T47D (cell line): ENCODE measurements around the gene SHISA4.
"Not testable (repeated sequence)": the region's sequence is repeated elsewhere in the genome, so short reads cannot be mapped to it uniquely, and the experiment has no call there.

Source experiments
- DNase-seq, 2 experiments: peaks; one replicate each; pipeline versions ENCODE4 v3.0.0 to v3.0.0-alpha.2; 2011 to 2012; ENCODE audit warnings: low read depth in 1 of 2, low spot score in 1 of 2
- JUND ChIP-seq: IDR thresholded peaks from 2 replicates; pipeline ENCODE4 v1.6.1; 2012; ENCODE audit warnings: low read depth
- in situ Hi-C: cut with HindIII; loops from 2 replicates; pipeline ENCODE4 v1.10.0; 2016; ENCODE audit warnings: low sequenced_read_pairs, low pct_unique_long_range_greater_than_20kb

The SHISA4 gene

DNA sequence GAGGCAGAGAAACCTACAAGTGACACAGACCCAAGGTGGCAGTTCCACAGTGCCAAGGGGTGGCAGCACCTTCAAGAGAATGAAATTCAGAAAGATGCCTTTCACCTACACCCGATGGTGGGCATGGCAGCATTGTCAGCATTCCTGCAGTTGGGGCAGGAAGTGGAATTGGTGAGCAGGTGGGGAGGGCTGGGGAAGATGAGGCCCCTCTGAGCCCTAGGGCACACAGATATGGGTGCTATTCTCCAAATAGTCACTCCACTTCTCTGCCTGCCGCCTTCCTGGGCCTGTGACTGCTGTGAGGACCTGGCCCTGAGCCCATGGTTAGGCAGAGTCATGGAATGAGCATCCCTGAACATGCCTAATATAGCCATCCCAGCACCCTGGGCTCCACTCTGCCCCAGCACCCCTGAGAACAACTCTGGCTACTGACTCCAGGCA lies 8.3 kb downstream of the SHISA4 start:
- in situ Hi-C loops, result no loop called here
- TF ChIP-seq JUND, result no peak
- peak; percentile 44 to 73 for DNase-seq

DNA sequence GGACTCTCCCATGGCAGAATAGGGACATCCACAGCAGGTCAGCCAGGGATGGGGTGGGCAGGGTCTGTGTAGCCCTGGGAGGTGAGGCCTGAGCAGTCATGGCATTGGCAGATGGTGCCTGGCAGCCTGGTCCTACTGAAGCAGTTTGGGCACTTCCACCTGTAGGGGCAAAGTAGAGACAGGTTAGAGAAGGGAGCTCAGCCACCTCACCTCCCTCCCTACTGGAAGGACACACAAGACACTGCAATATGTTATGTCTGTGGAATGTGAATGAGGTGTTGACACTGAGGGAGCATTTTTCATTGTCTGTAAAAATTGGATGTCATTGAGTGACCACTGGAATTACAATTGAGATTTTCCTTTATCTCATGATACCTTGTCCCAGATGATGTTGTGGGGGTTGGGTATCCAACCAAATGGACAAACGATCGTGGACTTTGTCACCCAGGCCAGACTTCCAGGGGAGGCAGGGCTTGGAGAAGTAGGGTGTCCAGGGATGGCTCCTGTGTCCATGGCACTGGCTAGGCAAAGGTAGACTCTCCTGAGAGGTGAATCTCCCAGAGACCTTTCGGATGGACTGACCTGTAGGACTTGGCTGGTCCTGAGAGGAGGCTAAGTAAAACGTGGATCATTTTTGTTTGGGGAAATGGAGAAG lies 9.7 kb downstream of the SHISA4 start:
- no peak for TF ChIP-seq JUND
- in situ Hi-C loops, result no loop called here
- peak in 1 of 2 experiments; percentile 67 for DNase-seq

DNA sequence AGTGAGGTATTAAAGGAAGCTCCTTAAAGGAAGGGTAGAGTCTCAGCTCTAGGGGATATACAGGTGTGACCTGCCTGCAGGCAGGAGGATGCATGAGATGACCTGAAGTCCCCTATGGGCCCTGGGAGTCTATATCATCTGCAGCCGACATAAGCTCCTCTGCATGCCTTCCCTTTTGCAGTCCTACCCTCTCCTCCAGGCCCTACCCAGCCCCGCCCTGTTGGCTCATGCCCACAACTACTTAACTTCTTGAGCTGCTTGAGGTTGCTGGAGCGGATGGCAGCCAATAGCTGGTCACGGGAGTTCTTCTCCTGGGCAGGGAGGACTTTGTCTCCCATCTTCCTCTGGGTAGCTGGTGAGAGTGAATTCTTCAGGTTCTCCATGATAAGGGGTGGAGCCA lies 10.3 kb downstream of the SHISA4 start:
- no peak for TF ChIP-seq JUND
- in situ Hi-C loops, result no loop called here
- DNase-seq, result no peak

DNA sequence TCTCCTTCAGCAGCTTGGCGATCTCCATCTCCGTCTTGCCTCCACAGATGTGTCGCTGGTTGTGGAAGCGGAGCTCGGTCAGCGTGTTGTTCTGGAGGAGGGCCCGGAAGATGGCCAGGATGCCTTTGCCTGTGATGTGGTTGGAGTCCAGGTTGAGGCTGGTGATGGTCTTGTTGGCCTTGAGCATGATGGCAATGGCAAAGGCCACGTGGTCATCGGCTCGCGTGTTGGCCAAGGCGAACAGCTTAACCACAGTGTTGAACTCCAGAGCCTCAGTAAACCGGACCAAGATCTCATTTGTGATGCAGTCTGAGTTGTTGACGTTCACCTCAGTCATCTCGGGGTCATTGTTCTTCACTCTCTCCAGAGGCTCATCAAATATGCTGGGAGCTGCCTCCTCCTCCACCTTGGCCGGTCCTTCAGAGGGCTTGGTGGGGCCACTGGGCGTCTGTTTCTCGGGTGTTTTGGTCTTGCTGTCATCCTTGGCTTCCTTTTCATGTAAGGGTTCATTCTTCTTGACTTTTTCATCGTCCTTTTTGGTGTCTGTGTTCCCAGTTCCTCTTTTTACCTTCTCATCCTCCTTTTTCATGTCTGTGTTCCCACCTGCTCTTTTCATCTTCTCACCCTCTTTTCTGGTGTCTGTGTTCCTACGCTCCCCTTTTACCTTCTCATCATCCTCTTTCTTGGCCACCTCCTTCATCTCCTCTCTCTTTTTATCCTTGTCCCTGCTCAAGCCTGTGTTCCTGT lies 11.2 kb downstream of the SHISA4 start:
- no peak for TF ChIP-seq JUND
- in situ Hi-C loops, result no loop called here
- no peak for DNase-seq

DNA sequence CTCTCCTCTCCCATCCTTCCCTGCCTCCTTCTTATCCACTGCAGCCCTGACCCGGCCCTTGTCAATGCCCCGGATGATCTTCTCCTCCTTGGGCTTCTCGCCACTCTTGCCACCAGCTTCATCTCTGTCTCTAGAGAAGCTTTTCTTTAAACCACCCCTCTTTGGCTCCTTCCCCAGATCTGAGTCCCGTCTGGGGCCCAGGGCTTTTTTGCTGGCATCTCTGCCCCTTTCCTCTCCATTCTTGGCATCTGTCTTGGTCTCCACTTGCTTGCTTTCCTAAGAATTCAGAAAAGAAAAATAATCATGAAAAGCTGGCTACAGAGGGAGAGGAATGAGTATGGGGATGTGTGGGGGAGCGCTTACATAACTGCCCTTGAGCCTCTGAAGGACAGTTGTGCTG lies 11.8 kb downstream of the SHISA4 start:
- no peak for DNase-seq
- no peak for TF ChIP-seq JUND
- in situ Hi-C loops, result no loop called here

DNA sequence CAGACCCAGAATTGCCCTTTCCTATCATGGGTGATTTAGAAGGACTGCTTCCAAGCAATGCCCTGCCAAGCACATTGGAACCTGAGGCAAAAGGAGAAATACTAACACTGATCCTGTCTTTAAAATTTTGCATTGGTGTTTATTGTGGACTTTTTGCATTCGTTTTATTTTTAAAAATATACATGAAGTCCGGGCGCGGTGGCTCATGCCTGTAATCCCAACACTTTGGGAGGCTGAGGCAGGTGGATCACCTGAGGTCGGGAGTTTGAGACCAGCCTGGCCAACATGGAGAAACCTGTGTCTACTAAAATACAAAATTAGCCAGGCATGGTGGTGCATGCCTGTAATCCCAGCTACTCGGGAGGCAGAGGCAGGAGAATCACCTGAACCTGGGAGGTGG lies 12.3 kb downstream of the SHISA4 start:
- in situ Hi-C loops, DNase-seq: not testable (repeated sequence)

DNA sequence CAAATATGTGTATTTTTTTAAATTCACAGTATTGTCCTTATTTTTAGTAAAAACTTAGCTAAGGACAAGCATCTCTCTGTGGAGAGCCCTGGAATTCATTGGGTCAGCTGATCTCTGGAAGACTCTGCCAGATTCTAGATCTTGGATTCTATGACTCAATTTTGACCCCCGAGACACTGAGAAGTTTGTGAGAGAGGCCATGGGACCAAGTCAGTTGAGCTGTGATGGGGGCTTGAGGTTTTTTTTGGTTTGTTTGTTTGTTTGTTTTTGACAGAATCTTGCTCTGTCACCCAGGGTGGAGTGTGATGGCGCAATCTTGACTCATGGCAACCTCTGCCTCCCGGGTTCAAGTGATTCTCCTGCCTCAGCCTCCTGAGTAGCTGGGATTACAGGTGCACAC lies 13.5 kb downstream of the SHISA4 start:
- no peak for TF ChIP-seq JUND
- in situ Hi-C loops, result no loop called here
- no peak for DNase-seq

DNA sequence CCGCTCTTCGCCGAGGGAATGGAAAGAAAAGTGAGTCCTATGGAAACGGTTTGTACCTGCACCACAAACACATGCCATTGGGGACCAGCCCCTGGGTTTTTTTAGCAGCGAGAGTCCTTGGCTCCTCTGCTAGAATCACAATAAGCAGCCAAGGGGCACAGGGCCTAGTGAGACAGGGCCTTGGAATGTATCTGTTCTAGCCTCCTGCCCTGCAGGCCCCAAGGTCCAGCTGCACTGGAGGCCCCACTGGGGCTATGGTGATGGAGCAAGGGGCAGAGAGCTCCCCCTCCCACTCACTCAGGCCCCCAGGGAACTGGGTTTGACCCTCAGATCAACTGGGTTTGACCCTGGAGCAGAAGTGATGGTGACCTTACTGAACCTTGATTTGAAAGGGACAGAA lies 14.4 kb downstream of the SHISA4 start:
- TF ChIP-seq JUND, result no peak
- in situ Hi-C loops, result no loop called here
- no peak for DNase-seq

DNA sequence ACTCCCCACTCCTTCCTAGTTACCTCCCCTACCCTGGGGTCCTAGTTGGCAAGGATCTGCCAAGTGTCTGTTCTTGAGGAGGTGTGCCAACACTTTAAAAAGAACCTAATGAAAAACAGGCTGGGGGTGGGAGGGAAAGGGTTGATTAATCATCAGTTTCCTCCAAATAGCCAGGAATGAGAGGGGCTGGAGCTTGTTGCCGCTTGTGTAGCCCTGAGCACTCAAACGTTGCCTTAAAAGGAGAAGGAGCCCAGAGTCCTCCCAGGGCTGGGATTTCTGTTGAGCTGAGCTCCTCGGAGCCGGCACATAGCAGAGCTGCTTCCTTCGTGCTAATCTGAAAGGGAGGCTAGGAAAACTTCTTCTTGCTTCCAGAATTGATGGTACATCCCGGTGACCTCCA lies 15.9 kb downstream of the SHISA4 start:
- no peak for TF ChIP-seq JUND
- no peak for DNase-seq
- in situ Hi-C loops, result no loop called here

DNA sequence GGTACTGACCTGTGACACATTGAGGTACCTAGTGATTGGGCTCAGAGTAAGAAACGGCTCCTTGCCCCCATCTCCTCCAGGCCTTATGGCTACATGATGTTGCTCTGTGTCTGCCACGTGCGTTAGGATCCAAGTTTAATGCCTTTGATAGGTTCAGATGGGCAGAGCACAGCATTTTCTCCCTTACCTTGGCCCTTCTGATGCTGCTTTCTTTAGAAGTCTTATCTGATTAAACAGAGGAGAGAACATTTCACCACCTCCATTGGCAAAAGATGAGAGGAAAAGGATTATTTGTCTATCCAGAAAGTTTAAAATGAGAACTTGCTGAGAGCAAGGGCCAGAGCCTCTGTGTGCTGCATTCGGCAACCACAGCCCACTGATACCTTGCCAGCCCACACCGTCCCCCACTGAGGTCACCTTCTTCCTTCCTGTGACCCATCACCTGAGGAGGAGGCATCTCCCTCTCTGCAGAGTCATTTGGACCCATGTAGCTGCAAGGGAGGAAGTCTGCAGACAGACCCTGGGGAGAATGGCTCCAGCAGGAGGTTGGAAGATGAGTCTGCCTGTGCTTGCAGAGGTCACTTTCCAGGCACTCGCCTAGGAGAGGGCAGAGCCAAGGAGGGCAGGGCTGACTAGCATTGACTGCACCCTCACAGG lies 16.7 kb downstream of the SHISA4 start:
- DNase-seq, result no peak
- in situ Hi-C loops, result no loop called here

DNA sequence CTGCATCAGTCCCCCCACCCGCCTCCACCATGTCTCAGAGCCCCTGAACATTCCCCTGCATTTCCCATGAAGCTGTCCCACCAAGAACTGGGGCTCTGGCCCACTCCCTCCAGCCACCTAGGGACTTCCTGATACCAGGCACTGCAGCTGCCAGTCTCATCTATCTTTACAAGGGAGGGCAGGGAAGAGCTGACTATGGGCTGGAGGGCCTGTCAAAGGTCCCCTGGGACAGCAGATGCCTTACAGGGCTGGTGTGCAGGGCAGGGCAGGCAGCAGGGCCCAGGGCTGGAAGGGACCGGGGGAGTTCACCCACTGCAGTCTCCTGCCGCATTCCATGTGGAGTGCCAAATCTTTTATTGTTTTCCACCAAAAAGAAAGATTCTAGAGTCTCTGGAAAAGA lies 17.6 kb downstream of the SHISA4 start:
- DNase-seq, result no peak
- in situ Hi-C loops, result no loop called here
- TF ChIP-seq JUND, result no peak

More for the DNA sequence above, 16.7 kb downstream of the SHISA4 start:
- no peak for TF ChIP-seq JUND

DNA sequence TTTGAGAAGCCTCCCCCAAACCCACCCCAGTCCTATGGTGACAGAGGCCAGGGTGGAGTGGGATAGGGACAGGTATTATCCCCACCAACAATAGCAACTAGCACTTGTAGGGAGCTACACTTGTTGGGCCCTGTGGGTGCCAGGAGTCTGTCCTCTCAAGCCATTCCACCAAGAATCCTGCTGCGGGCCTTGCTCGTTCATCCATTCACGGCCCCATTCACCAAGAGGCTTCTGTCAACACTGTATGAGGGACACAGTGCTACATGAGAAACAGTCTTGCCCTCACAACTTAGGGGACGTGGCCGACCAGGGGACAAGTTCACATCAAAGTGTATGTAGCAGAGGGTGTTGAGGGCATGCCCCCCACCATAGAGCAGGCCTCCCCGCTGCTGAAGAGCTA lies 18.9 kb downstream of the SHISA4 start:
- no peak for TF ChIP-seq JUND
- no peak for DNase-seq
- in situ Hi-C loops, result no loop called here
